Activated naive CD4-positive, alpha-beta T cell treated with anti-CD3 and anti-CD28 coated beads, Interleukin-2, amount 10 ng/mL, durations not matched to agents 7 days and 5 days (primary cell): ENCODE data around the gene CREBL2.
"Not testable (repeated sequence)": the region's sequence is repeated elsewhere in the genome, so short reads cannot be mapped to it uniquely, and the experiment has no call there.

Source experiments
- CTCF ChIA-PET: fragments of 350-600 bp; sonication (Branson Sonifier 250); formaldehyde crosslinking; loops from one replicate; lab custom pipeline; 2021; ENCODE audit warnings: antibody characterized with exemption; lab: Charles Lee
- DNase-seq: peaks from one replicate; pipeline ENCODE4 v3.0.0-alpha.2; 2020
- H3K27ac Mint-ChIP-seq: one replicate; pipeline ENCODE4 v1.8.0; 2021; ENCODE audit warnings: mild to moderate bottlenecking, moderate library complexity, mixed read lengths
- H3K27me3 Mint-ChIP-seq: one replicate; pipeline ENCODE4 v1.8.0; 2021; ENCODE audit warnings: mild to moderate bottlenecking, mixed read lengths
- H3K36me3 Mint-ChIP-seq: one replicate; pipeline ENCODE4 v1.8.0; 2021; ENCODE audit warnings: mixed read lengths
- H3K4me1 Mint-ChIP-seq: one replicate; pipeline ENCODE4 v1.8.0; 2021; ENCODE audit warnings: mixed read lengths
- H3K4me3 Mint-ChIP-seq: one replicate; pipeline ENCODE4 v1.8.0; 2021; ENCODE audit warnings: mild to moderate bottlenecking, moderate library complexity, mixed read lengths
- H3K9me3 Mint-ChIP-seq: one replicate; pipeline ENCODE4 v1.8.0; 2021; ENCODE audit warnings: mixed read lengths

The CREBL2 gene

GRCh38 chr12:12585115-12585863 is 26.4 kb upstream of the CREBL2 start:
- CTCF ChIA-PET: no interaction called here

DNA sequence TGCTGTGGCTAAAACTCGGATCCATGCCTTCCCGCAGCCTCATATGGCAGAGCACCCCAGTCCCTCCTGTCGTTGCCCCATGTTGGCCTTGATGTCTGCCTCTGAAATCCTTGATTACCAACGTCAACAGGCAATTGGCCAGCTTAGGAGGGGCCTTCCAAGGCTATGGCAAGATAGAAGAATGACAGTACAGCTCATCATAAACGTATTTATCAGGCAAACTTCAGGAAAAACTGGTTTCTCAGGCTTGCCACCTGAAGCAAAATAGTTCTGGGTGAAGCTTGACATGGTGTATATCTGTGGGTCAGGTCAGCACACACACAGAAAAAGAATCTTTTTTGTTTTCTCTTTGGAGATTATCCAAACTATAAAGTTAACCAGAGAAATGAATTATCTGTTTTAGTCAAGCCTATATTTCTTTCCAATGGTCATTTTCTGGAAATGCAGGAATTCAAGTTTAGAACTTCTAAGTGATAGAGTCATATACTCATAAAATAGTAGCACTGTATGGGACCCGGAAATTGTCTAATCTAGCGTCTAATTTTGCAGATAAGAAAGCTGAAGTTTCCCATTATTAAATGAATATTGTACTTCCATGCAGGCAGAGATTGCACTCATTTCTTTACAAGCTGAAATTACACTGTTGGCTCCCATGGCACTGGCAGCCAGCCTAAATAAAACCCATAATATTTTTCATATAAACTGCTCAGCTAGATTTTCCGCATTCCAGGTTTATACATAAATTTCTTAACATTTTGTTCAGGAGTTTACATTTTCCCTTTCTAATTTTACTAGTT is 24.6 kb upstream of the CREBL2 start:
- Mint-ChIP-seq H3K27ac (no peak overlapping the region), H3K27me3 (peaks cover 13% of the 10 kb centered on the region), H3K4me3 (no peak overlapping the region), H3K9me3 (peaks cover 2% of the 10 kb centered on the region), H3K4me1 (peaks cover 12% of the 10 kb centered on the region), H3K36me3 (no peaks in the 10 kb centered on the region)
- CTCF ChIA-PET: no interaction called here
- no peak for DNase-seq

More at GRCh38 chr12:12585115-12585863, 26.4 kb upstream of the CREBL2 start:
- DNase-seq: no peak
- peaks cover 2% of the 10 kb centered on the region for H3K9me3 Mint-ChIP-seq
- H3K4me3 Mint-ChIP-seq: no peak overlapping the region
- peaks cover 12% of the 10 kb centered on the region for H3K27me3 Mint-ChIP-seq
- H3K36me3 Mint-ChIP-seq: no peaks in the 10 kb centered on the region
- no peak overlapping the region for H3K27ac Mint-ChIP-seq
- H3K4me1 Mint-ChIP-seq: peaks cover 15% of the 10 kb centered on the region

- CTCF ChIA-PET: interaction anchor here (0.6 kb wide), 1 partner anchor 138 kb away, joined by 3 read pairs; no protein-coding TSS in a partner anchor
- peaks cover 17% of the 10 kb centered on the region for H3K27me3 Mint-ChIP-seq
- H3K36me3 Mint-ChIP-seq: no peaks in the 10 kb centered on the region
- no peak overlapping the region for H3K4me3 Mint-ChIP-seq
- no peak overlapping the region for H3K27ac Mint-ChIP-seq
- peaks cover 4% of the 10 kb centered on the region for H3K4me1 Mint-ChIP-seq
- H3K9me3 Mint-ChIP-seq: peaks cover 2% of the 10 kb centered on the region
- no peak for DNase-seq
These were observed 23.8 kb upstream of the CREBL2 start for GRCh38 chr12:12587878-12588277.

- H3K4me3 Mint-ChIP-seq, H3K4me1 Mint-ChIP-seq, H3K36me3 Mint-ChIP-seq, H3K9me3 Mint-ChIP-seq, H3K27ac Mint-ChIP-seq, DNase-seq: not testable (repeated sequence)
- H3K27me3 Mint-ChIP-seq: peaks cover 19% of the 10 kb centered on the region
- CTCF ChIA-PET: interaction anchor here (0.6 kb wide), 1 partner anchor 138 kb away, joined by 3 read pairs; no protein-coding TSS in a partner anchor
These were observed 23.2 kb upstream of the CREBL2 start for GRCh38 chr12:12588436-12588835.

DNA sequence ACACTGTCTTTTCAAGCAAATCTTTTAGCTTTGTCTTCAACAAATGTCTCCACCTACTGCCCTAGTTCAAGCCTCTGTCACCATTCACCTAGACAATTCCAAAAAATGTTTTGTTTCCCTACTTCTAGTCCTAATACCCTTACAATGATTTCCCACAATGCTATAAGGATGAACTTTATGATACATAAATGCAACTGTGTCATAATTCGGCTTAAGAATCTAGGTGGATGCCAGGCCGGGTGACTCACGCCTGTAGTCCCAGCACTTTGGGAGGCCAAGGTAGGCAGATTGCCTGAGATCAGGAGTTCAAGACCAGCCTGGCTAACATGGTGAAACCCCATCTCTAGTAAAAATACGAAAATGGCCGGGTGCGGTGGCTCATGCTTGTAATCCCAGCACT is 20.7 kb upstream of the CREBL2 start:
- Mint-ChIP-seq H3K27ac (no peak overlapping the region), H3K4me3 (no peak overlapping the region), H3K36me3 (no peaks in the 10 kb centered on the region), H3K9me3 (peaks cover 2% of the 10 kb centered on the region), H3K27me3 (peaks cover 26% of the 10 kb centered on the region), H3K4me1 (no peaks in the 10 kb centered on the region)
- CTCF ChIA-PET: interaction anchor here (1.1 kb wide), 1 partner anchor 13 kb away, joined by 3 read pairs; no protein-coding TSS in a partner anchor
- no peak for DNase-seq

GRCh38 chr12:12592930-12593329 is 18.7 kb upstream of the CREBL2 start:
- Mint-ChIP-seq H3K4me1 (no peaks in the 10 kb centered on the region), H3K27ac (no peak overlapping the region), H3K9me3 (peaks cover 6% of the 10 kb centered on the region), H3K4me3 (no peak overlapping the region), H3K27me3 (peaks cover 31% of the 10 kb centered on the region), H3K36me3 (no peaks in the 10 kb centered on the region)
- CTCF ChIA-PET: no interaction called here
- no peak for DNase-seq

DNA sequence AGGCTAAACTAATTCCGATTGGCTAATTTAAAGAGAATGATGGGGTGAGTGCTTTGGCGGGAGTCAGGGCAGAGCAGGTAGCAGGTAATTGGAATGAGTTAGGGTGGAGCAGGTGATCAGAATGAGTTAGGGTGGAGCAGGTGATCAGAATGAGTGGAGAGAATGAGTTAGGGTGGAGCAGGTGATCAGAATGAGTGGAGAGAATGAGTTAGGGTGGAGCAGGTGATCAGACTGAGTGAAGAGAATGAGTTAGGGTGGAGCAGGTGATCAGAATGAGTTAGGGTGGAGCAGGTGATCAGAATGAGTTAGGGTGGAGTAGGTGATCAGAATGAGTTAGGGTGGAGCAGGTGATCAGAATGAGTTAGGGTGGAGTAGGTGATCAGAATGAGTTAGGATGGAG is 15.7 kb upstream of the CREBL2 start:
- H3K9me3 Mint-ChIP-seq, H3K4me3 Mint-ChIP-seq, H3K36me3 Mint-ChIP-seq, DNase-seq, CTCF ChIA-PET, H3K4me1 Mint-ChIP-seq, H3K27ac Mint-ChIP-seq: not testable (repeated sequence)
- H3K27me3 Mint-ChIP-seq: peaks cover 31% of the 10 kb centered on the region

DNA sequence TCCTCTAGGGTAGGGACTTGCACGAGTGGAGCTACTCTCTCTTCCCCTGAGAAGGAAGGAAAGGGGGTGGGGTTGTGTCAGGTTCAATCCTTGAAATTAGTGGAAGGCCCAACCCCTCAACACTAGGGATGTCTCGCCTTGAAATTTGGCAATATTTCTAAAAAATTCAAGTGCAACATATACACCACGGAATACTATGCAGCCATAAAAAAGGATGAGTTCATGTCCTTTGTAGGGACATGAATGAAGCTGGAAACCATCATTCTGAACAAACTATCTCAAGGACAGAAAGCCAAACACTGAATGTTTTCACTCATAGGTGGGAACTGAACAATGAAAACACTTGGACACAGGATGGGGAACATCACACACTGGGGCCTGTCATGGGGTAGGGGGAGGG is 15.1 kb upstream of the CREBL2 start:
- H3K27ac Mint-ChIP-seq, H3K9me3 Mint-ChIP-seq, DNase-seq, CTCF ChIA-PET, H3K4me3 Mint-ChIP-seq, H3K36me3 Mint-ChIP-seq, H3K4me1 Mint-ChIP-seq: not testable (repeated sequence)
- H3K27me3 Mint-ChIP-seq: peaks cover 31% of the 10 kb centered on the region

- no peaks in the 10 kb centered on the region for H3K36me3 Mint-ChIP-seq
- H3K27ac Mint-ChIP-seq: no peak overlapping the region
- H3K27me3 Mint-ChIP-seq: peaks cover 25% of the 10 kb centered on the region
- no peak for DNase-seq
- CTCF ChIA-PET: interaction anchor here (0.9 kb wide), 1 partner anchor 79 kb away, joined by 3 read pairs; no protein-coding TSS in a partner anchor
- peaks cover 4% of the 10 kb centered on the region for H3K9me3 Mint-ChIP-seq
- no peaks in the 10 kb centered on the region for H3K4me1 Mint-ChIP-seq
- H3K4me3 Mint-ChIP-seq: no peak overlapping the region
These were observed 12.8 kb upstream of the CREBL2 start for GRCh38 chr12:12598864-12599263.

DNA sequence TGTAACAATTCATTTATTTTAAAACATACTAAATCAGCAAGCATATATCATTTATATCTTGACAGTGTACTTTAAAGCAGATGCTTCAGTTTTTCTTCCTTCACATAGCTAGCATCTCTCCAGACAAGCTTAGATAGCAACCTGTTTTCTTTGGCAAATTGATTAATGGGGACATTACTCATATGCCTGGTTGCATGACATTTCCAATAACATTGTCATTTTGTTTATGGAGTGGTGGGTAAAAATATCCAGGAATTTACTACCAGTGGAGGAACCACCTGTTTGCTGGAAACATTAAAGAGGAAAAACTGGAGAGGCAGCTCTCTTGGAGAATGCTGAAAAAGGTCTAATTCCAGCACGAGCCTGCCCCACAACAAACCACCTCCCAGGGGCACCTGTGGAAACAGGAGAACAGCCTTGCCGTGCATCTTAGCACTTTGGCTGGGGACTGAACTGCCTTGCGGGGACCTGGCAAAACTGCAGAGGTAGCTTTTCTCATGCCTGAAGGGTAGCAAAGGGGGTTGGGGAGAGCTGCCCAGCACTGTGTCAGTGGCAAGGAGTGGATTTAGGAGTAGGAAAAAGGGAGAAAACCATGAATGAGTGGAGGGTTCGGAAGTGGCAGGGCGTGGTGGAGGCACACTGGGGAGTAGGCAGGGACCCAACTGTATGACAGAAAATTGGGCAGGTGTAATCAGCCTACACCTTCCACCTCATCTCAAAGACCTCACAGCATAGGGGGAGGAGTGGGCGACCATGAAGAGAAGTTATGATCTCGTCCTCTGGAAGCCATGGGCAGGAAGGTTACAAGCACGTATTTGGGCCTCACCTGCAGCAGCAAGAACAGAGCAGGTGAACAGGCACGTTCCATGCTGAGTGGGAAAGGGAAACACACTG is 11.7 kb upstream of the CREBL2 start:
- no peaks in the 10 kb centered on the region for H3K36me3 Mint-ChIP-seq
- CTCF ChIA-PET: no interaction called here
- peaks cover 4% of the 10 kb centered on the region for H3K9me3 Mint-ChIP-seq
- no peak overlapping the region for H3K27ac Mint-ChIP-seq
- H3K4me3 Mint-ChIP-seq: no peak overlapping the region
- peaks cover 22% of the 10 kb centered on the region for H3K27me3 Mint-ChIP-seq
- no peaks in the 10 kb centered on the region for H3K4me1 Mint-ChIP-seq
- DNase-seq: no peak

DNA sequence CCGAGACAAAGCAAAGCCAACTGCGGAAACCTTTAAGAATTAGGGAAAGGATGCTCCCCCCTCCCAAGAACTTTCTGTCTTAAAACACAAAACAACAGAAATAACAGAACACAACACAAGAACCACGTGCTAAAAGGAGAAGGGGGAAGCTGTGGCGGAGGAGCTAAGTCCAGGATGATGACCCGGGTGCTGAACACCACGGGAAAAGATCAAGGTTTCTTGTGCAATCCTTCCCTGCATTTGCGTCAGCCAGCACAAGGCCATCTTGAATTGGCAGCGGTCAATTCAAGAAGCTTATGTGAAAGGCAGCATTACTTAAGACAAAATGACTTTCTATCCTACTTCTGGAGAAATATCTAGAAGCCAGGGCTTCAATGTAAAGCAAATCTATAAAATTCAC is 11.0 kb upstream of the CREBL2 start:
- no peaks in the 10 kb centered on the region for H3K36me3 Mint-ChIP-seq
- H3K9me3 Mint-ChIP-seq: peaks cover 4% of the 10 kb centered on the region
- no peak for DNase-seq
- no peak overlapping the region for H3K27ac Mint-ChIP-seq
- no peaks in the 10 kb centered on the region for H3K4me1 Mint-ChIP-seq
- CTCF ChIA-PET: no interaction called here
- H3K27me3 Mint-ChIP-seq: peaks cover 24% of the 10 kb centered on the region
- no peak overlapping the region for H3K4me3 Mint-ChIP-seq

- Mint-ChIP-seq H3K27me3 (peaks cover 14% of the 10 kb centered on the region), H3K27ac (no peak overlapping the region), H3K4me1 (peaks cover 13% of the 10 kb centered on the region), H3K36me3 (no peaks in the 10 kb centered on the region), H3K9me3 (no peaks in the 10 kb centered on the region), H3K4me3 (no peak overlapping the region)
- CTCF ChIA-PET: interaction anchor here (0.6 kb wide), 1 partner anchor 31 kb away, joined by 5 read pairs; no protein-coding TSS in a partner anchor
- no peak for DNase-seq
These were observed 6.9 kb upstream of the CREBL2 start for GRCh38 chr12:12604740-12605139.

- peaks cover 6% of the 10 kb centered on the region for H3K27me3 Mint-ChIP-seq
- peaks cover 26% of the 10 kb centered on the region for H3K4me1 Mint-ChIP-seq
- H3K27ac Mint-ChIP-seq: no peak overlapping the region
- no peaks in the 10 kb centered on the region for H3K36me3 Mint-ChIP-seq
- no peaks in the 10 kb centered on the region for H3K9me3 Mint-ChIP-seq
- H3K4me3 Mint-ChIP-seq: no peak overlapping the region
- CTCF ChIA-PET: interaction anchor here (0.6 to 3.3 kb wide), 4 partner anchors 25 to 230 kb away, joined by 3 to 24 read pairs (median 4); no protein-coding TSS in a partner anchor
- DNase-seq: no peak
These were observed 4.7 kb upstream of the CREBL2 start for GRCh38 chr12:12606781-12607589.
